Right cardiac atrium (tissue), 5 donors: ENCODE data around the gene KSR1. TPM values are rescaled to one million over a fixed set of nuclear protein-coding genes. Genes with fewer than 3 reads are reported as not detected.

Experiments used
- ATAC-seq, 2 donors: fragments of 200-7000 bp; cut with Tn5 transposase; one replicate each; pipeline versions ENCODE4 v1.8.0 to v1.9.1; 2020; ENCODE audit warnings: moderate library complexity in 2 of 2, mild to moderate bottlenecking in 1 of 2
- DNase-seq, 3 donors: peaks; one replicate each; pipeline ENCODE4 v3.0.0-alpha.2; 2020
- H3K27ac ChIP-seq: one replicate; pipeline ENCODE4 v1.5.1; 2013; ENCODE audit warnings: mild to moderate bottlenecking, low read length, control low read depth, moderate library complexity
- H3K27me3 ChIP-seq: one replicate; pipeline ENCODE4 v1.6.1; 2013; ENCODE audit not compliant: control insufficient read depth, insufficient read depth
- H3K4me1 ChIP-seq: one replicate; pipeline ENCODE4 v1.6.1; 2013; ENCODE audit warnings: low read length; ENCODE audit not compliant: control insufficient read depth, insufficient read depth
- H3K4me3 ChIP-seq: one replicate; pipeline ENCODE4 v1.5.1; 2013; ENCODE audit warnings: low read length, control low read depth
- H3K9me3 ChIP-seq: one replicate; pipeline ENCODE4 v1.6.1; 2013; ENCODE audit warnings: low read length; ENCODE audit not compliant: control insufficient read depth
- WGBS: extraction: QIAGEN DNeasy Blood & Tissue Kit; methylation state at CpG from one replicate; pipeline ENCODE4 v1.1.7; 2013; 5-methylcytosine and 5-hydroxymethylcytosine counted together
- intact Hi-C, 4 donors: fragments of 100-400 bp; cut with DNase I; formaldehyde crosslinking; loops; one replicate each; pipeline versions ENCODE4 v1.11.0 to v1.14.0; 2022 to 2023
- polyA plus RNA-seq: library from polyadenylated mRNA; stranded (reverse); fragments of 200-250 nt; gene quantifications from one replicate; pipeline ENCODE4 v1.2.3, GENCODE V29; 2013
- total RNA-seq, 4 donors: library from RNA; stranded (reverse); fragmentation: NEBNext Ultra II Directional; extraction: Animal tissue kit (Norgen Biotek cat#: 25700); gene quantifications; one replicate each; pipeline ENCODE4 v1.2.1, GENCODE V29; 2021
- donor health status: healthy with polysubstance abuse.
- donor health status: DM: no; HTN: yes; CAD: no.
- donor health status: DM: no; HTN: no; CAD: no.
- donor health status: DM: no; HTN: yes; CAD: no; lungs with severe emphysema.
- donor health status: DM: yes; HTN: yes; CAD: no.

Gene KSR1
- total and polyA plus RNA-seq, 5 donors, result 8.7 to 22.7 (median 13.1) TPM

DNA sequence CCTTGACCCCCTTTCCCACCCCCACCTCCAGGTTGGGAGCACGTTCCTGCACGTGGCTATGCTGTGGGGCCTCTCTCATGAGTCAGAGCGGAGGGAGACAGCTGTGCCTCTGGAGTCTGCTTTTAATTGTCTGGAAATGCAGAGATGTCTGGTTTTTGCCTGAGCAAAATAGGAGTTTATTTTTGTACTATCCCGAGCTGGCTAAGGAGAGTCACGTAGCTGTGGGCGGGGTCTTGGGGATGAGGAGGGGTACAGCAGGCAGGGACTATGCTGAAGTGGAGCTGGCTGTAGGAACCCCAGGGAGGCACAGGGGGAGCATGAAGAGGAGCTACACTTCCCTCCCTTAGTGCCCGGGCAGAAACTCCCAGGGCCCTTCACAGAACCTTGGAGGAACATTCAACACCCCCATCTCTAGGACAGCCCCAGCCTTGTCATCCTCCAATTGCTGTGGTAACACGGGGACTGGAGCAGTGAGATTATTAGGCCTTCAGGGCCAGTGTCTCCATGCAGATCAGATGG is 130.0 kb downstream of the KSR1 start:
- 81% methylated on average over 8 of the region's 8 CpGs for whole genome bisulfite sequencing
- ATAC-seq, result no peak
- H3K27ac ChIP-seq, result no peak overlapping the region

DNA sequence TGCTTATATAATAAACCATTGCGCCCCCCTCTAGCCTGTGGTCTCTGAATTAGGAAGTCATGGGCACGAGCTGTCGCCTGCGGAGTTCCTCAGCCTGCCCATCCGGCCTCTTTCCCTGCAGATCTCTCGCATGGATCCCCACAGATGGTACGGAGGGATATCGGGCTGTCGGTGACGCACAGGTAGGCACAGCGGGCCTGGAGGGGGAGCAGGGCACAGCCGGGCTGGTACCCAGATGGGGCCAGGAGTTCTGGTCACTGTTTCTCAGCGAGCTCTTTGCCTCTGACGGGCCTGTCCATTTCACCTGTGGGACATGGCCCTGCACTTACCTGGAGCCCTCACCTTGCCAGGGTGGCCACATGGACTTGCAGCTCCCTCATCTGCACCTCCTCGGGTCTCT is 132.1 kb downstream of the KSR1 start:
- 94% methylated on average over 15 of the region's 15 CpGs for WGBS
- no peak overlapping the region for H3K4me3 ChIP-seq
- H3K4me1 ChIP-seq, result no peaks in the 10 kb centered on the region
- ATAC-seq (no peak), DNase-seq (peak in 1 of 3 donors; percentile 27)
- H3K9me3 ChIP-seq, result no peaks in the 10 kb centered on the region
- H3K27ac ChIP-seq, result no peak overlapping the region
- intact Hi-C loops, result no loop called here
- H3K27me3 ChIP-seq, result no peaks in the 10 kb centered on the region

More for the DNA sequence above, 130.0 kb downstream of the KSR1 start:
- Histone ChIP-seq H3K27me3 (no peaks in the 10 kb centered on the region), H3K9me3 (no peaks in the 10 kb centered on the region), H3K4me1 (no peaks in the 10 kb centered on the region), H3K4me3 (no peak overlapping the region)
- DNase-seq, result peak in 1 of 3 donors; percentile 14
- intact Hi-C loops, result no loop called here

DNA sequence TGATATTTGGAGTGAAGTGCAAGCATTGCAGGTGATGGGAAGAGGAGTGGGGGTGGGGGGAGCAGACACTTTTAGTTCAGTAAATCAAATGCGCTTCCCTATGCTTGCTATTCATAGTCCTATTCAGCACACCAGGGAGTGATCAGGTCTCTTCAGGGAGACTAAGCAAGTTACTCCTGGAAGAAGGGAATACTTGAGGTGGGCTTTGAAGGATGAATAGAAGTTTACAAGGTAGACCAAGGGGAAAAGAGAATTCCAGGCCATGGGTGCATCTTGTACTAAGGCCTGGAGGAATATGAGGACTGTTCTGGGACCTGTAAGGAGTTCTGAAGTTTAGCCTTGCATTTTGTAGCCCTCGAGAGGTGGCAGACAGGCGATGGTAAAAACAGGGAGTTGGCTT is 134.6 kb downstream of the KSR1 start:
- no peak overlapping the region for H3K27ac ChIP-seq
- intact Hi-C loops, result no loop called here
- WGBS, result over 99% methylated on average over 3 of the region's 3 CpGs
- ATAC-seq (no peak), DNase-seq (no peak)
- H3K4me1 ChIP-seq, result no peaks in the 10 kb centered on the region
- H3K4me3 ChIP-seq, result no peak overlapping the region
- H3K9me3 ChIP-seq, result no peaks in the 10 kb centered on the region
- no peaks in the 10 kb centered on the region for H3K27me3 ChIP-seq

DNA sequence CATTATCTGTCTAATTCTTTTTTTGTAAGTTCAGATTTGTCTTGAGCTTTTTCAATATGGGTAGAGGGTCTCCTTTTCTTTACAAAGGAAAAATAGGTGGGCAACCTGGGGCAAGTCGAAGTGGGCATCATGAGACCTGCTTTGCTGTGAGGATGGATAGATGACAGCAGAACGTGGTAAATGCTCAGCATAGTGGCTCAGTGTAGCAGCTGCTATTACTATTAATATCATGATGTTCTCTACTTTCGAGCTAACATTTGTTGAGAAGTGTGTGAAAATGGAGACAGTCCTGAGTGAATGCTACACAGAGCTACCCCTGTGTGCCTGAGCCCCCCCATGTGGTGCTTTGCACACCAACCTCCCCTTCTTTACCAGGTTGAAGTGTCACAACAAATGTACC is 135.7 kb downstream of the KSR1 start:
- H3K4me3 ChIP-seq, result no peak overlapping the region
- H3K9me3 ChIP-seq, result no peaks in the 10 kb centered on the region
- no peak overlapping the region for H3K27ac ChIP-seq
- H3K4me1 ChIP-seq, result no peaks in the 10 kb centered on the region
- ATAC-seq (no peak), DNase-seq (peak in 1 of 3 donors; percentile 4)
- no peaks in the 10 kb centered on the region for H3K27me3 ChIP-seq
- WGBS, result 86% methylated on average over 3 of the region's 3 CpGs
- intact Hi-C loops, result no loop called here

DNA sequence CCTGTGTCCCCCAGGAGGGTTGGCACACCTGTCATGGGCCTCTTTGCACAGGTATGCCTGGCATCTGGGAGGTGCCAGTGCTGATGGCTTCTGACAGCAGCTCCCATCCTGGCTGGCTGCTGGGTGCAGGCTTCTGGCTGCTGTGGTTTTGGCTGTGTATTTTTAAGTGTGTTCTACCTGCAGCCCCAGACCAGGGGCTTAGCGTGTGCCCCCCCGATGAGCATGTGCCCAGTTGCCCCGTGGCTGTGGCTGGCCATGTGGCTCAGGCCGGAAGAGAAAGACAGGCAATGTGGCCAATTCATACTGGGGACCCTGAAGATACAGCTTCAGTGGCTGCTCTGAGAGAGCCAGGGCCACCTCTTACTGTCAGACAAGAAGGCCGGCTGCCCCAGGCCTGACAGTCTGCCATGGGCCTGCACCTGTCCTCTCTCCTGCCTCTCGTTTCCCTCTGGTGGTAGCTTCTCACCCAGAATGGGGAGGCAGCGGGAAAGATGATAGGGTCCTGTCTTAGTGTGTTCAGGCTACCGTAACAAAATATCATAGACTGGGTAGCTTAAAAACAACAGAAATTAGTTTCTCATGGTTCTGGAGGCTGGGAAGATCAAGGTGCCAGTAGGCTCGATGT is 137.1 kb downstream of the KSR1 start:
- H3K4me1 ChIP-seq, result no peaks in the 10 kb centered on the region
- intact Hi-C loops, result no loop called here
- no peak for ATAC-seq

DNA sequence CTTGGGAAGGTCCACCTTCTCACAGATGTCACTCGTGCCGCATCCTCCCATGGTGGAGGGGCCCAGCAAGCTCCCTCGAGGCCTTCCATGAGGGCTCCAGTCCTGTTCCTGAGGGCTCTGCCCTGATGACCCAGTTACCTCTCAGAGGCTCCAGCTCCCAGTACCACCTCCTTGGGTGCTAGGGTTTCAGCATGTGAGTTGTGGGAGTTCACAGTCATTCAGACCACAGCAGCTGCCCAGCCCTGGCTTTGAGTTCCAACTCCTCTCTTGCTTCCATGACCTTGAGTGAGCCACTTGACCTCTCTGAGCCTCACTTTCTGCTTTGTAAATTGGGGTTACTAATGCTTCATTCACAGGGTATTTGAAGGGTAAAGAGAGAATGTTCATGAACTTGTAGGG is 137.6 kb downstream of the KSR1 start:
- 87% methylated on average over 3 of the region's 3 CpGs for WGBS
- Histone ChIP-seq H3K4me3 (no peak overlapping the region), H3K27ac (no peak overlapping the region), H3K4me1 (no peaks in the 10 kb centered on the region), H3K9me3 (no peaks in the 10 kb centered on the region), H3K27me3 (no peaks in the 10 kb centered on the region)
- no peak for ATAC-seq
- intact Hi-C loops, result no loop called here
- peak in 1 of 3 donors; percentile 17 for DNase-seq

More for the DNA sequence above, 137.1 kb downstream of the KSR1 start:
- WGBS, result 92% methylated on average over 9 of the region's 9 CpGs
- Histone ChIP-seq H3K4me3 (no peak overlapping the region), H3K27me3 (no peaks in the 10 kb centered on the region), H3K27ac (no peak overlapping the region), H3K9me3 (no peaks in the 10 kb centered on the region)
- peak in 1 of 3 donors; percentile 24 for DNase-seq

DNA sequence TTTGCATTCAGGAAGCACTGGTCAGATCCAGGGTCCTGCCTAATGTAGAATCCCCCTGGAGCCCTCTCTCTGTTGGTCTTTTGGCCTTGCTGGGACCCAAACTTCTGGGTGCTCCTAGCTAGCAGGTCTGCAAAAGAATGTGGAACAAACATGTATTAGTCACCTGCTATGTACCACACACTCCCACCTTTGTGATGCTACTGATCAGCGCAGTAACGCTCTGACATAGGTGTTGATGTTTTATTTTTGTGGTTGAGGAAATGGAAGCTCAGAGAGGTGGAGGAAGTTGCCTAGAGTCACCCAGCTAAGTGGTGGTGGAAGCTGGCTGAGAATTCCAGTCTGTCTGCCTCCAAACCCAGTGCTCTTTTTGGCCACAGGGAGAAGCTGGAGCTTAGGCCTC is 139.0 kb downstream of the KSR1 start:
- intact Hi-C loops, result loop anchor here in 3 of 4 donors (5.0 kb wide), 2 partner anchors 138 to 243 kb away; partner anchors contain the start of gene KSR1 (in 3 of the 3)
- Histone ChIP-seq H3K27me3 (no peaks in the 10 kb centered on the region), H3K27ac (no peak overlapping the region), H3K4me3 (no peak overlapping the region), H3K9me3 (no peaks in the 10 kb centered on the region), H3K4me1 (no peaks in the 10 kb centered on the region)
- no peak for DNase-seq
- 94% methylated on average over 2 of the region's 2 CpGs for WGBS
- no peak for ATAC-seq

DNA sequence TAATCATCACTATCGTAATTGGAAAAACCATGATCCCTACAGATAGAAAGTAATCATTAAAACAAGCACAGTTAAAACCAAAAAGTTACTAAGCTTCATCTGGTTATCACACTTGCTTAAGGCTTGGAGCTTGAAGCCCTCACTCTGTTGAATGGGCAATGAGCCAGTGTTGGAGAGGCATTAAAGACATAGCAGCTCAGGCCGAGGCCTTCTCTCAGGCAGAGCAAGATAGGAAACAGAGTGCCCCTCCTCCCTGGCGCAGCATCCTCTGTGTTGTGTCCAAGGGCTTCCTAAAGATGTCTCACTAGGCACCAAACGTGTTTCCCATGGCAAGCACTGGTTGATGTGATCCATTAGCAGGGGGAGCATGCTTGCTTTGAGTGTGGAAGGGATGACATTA is 139.8 kb downstream of the KSR1 start:
- no peak overlapping the region for H3K27ac ChIP-seq
- no peak overlapping the region for H3K4me3 ChIP-seq
- no peaks in the 10 kb centered on the region for H3K4me1 ChIP-seq
- H3K9me3 ChIP-seq, result no peaks in the 10 kb centered on the region
- 50% methylated on average over 4 of the region's 4 CpGs for WGBS
- ATAC-seq (peak in 1 of 2 donors; percentile 36), DNase-seq (peak in 1 of 3 donors; percentile 26)
- no peaks in the 10 kb centered on the region for H3K27me3 ChIP-seq
- intact Hi-C loops, result loop anchor here in 3 of 4 donors (5.0 kb wide), 2 partner anchors 139 to 244 kb away; partner anchors contain the start of gene KSR1 (in 3 of the 3)

DNA sequence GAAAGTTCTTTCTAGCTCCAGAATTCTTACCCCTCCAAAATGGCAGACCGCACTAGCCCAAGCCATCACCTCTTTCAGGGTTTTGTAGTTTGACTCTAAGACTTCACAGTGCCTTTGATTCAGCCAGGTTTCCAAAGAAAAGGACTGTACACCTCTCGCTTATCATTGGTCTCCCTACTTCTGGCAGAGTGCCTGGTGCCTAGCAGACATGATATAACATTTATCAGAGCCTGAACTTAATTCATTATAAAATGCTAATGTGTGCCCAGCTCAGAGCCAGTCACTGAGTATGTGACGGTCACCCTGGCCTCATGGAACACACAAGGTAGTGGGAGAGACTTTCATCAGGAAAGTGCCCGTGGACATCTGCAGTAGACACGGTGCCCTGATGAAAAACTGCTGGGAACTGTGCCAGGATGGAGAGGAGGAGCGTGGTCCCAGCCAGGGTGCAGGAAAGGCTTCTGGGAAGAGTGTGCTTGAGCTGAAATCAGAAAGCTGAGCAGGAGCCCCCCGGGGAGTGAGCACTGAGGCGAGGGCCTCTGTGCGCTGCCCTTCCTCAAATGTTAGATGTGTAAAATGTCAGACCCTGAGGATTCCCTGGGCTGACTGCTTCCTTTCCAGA is 140.4 kb downstream of the KSR1 start:
- DNase-seq (peak in 1 of 3 donors; percentile 44), ATAC-seq (no peak)
- Histone ChIP-seq H3K27ac (no peak overlapping the region), H3K4me3 (no peak overlapping the region), H3K9me3 (no peaks in the 10 kb centered on the region), H3K4me1 (no peaks in the 10 kb centered on the region), H3K27me3 (no peaks in the 10 kb centered on the region)
- intact Hi-C loops, result loop anchor here in 3 of 4 donors (5.0 kb wide), 2 partner anchors 139 to 244 kb away; partner anchors contain the start of gene KSR1 (in 3 of the 3)
- WGBS, result 53% methylated on average over 9 of the region's 9 CpGs

DNA sequence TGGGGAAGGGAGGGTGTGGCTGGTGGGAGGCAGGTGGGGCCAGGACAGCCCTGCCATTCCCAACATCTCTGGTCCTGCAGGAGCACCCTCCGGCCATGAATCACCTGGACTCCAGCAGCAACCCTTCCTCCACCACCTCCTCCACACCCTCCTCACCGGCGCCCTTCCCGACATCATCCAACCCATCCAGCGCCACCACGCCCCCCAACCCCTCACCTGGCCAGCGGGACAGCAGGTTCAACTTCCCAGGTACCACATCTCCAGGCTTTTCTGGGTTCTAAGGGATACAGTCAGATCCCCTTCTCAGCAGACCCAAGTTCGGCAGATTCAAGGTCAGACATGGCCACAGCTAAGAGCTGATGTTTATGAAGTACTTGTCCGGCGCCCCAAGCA is 140.9 kb downstream of the KSR1 start:
- Histone ChIP-seq H3K4me1 (no peaks in the 10 kb centered on the region), H3K27ac (no peak overlapping the region), H3K9me3 (no peaks in the 10 kb centered on the region), H3K4me3 (no peak overlapping the region), H3K27me3 (no peaks in the 10 kb centered on the region)
- peak in 1 of 3 donors; percentile 54 for DNase-seq
- 91% methylated on average over 10 of the region's 10 CpGs for WGBS
- no peak for ATAC-seq
- intact Hi-C loops, result loop anchor here in 3 of 4 donors (5.0 kb wide), 2 partner anchors 140 to 245 kb away; partner anchors contain the start of gene KSR1 (in 3 of the 3)

DNA sequence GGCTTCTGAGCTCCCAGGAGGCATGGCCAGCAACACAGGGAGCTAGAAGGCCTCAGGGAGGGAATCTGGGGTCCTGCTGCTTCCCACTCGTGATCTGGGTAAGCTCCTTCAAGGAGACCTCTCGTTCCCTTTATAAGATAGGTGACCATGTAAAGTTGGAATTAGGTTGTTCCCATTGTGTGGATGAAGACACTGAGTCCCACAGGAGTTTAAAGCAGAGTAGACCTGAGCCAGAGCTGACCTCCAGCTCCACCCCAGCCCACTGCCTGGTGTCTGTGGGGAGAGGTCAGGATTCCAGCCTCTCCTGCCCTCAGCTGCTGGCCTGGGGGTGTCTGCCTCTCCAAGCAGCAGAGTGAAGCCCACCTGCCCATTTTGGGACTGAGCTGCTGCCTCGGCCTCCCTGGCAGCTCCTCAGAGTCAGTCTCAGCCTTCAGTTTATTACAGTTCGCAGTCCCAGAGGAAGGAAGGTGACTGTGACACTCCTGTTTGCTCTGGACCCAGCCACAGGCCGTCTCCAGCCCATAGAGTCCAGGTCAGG is 141.6 kb downstream of the KSR1 start:
- Histone ChIP-seq H3K27ac (no peak overlapping the region), H3K9me3 (no peaks in the 10 kb centered on the region), H3K4me1 (no peaks in the 10 kb centered on the region), H3K27me3 (no peaks in the 10 kb centered on the region), H3K4me3 (no peak overlapping the region)
- WGBS, result 82% methylated on average over 5 of the region's 5 CpGs
- intact Hi-C loops, result loop anchor here in 3 of 4 donors (5.0 kb wide), 2 partner anchors 141 to 246 kb away; partner anchors contain the start of gene KSR1 (in 3 of the 3)
- ATAC-seq (no peak), DNase-seq (peak in 1 of 3 donors; percentile 20)
